WTC11 (cell line): ENCODE data around the gene SHROOM3. TPM values are rescaled to one million over a fixed set of nuclear protein-coding genes. Genes with fewer than 3 reads are reported as not detected.
A peak's percentile ranks its signal among the peaks of the same experiment; 100 is the strongest.

Source experiments
- ATAC-seq: fragments of 200-7000 bp; cut with Tn5 transposase; 2 replicates; pipeline ENCODE4 v1.10.0; 2021; ENCODE audit warnings: mild to moderate bottlenecking, moderate library complexity
- CTCF ChIA-PET: fragments of 300-600 bp; sonication (Branson Sonifier 250); formaldehyde crosslinking; loops from one replicate; lab custom pipeline; 2021; ENCODE audit warnings: antibody characterized with exemption; lab: Charles Lee
- POLR2A ChIA-PET: fragments of 350-600 bp; sonication (Branson Sonifier 250); formaldehyde crosslinking; loops from one replicate; lab custom pipeline; 2021; ENCODE audit warnings: antibody characterized with exemption; lab: Charles Lee
- DNase-seq: peaks from one replicate; pipeline ENCODE4 v3.0.0; 2021; ENCODE audit warnings: low spot score
- H3K27ac Mint-ChIP-seq: 2 replicates; pipeline ENCODE4 v1.8.0; 2021; ENCODE audit warnings: mixed read lengths
- H3K27me3 Mint-ChIP-seq: 2 replicates; pipeline ENCODE4 v1.8.0; 2021; ENCODE audit warnings: low read depth, mild to moderate bottlenecking, moderate library complexity, mixed read lengths
- H3K36me3 Mint-ChIP-seq: 2 replicates; pipeline ENCODE4 v1.8.0; 2021; ENCODE audit warnings: mixed read lengths
- H3K4me1 Mint-ChIP-seq: 2 replicates; pipeline ENCODE4 v1.8.0; 2022; ENCODE audit warnings: mixed read lengths
- H3K4me3 Mint-ChIP-seq: 2 replicates; pipeline ENCODE4 v1.8.0; 2021; ENCODE audit warnings: mild to moderate bottlenecking, moderate library complexity, mixed read lengths
- H3K9me3 Mint-ChIP-seq: 2 replicates; pipeline ENCODE4 v1.8.0; 2021; ENCODE audit warnings: mixed read lengths
- ATF1 ChIP-seq: sonication (generic); formaldehyde crosslinking; IDR thresholded peaks from 2 replicates; pipeline ENCODE4 v1.8.1; 2023; ENCODE audit warnings: mild to moderate bottlenecking, moderate library complexity, missing genetic modification reagents
- ATF6 ChIP-seq: sonication (generic); formaldehyde crosslinking; IDR thresholded peaks from 2 replicates; pipeline ENCODE4 v1.8.1; 2023; ENCODE audit warnings: mild to moderate bottlenecking, missing genetic modification reagents
- CREB1 ChIP-seq: sonication (generic); formaldehyde crosslinking; IDR thresholded peaks from 2 replicates; pipeline ENCODE4 v1.8.0; 2023; ENCODE audit warnings: mild to moderate bottlenecking, missing genetic modification reagents
- CREM ChIP-seq: sonication (generic); formaldehyde crosslinking; IDR thresholded peaks from 2 replicates; pipeline ENCODE4 v1.8.1; 2022; ENCODE audit warnings: mild to moderate bottlenecking, missing genetic modification reagents, moderate library complexity
- E2F5 ChIP-seq: sonication (generic); formaldehyde crosslinking; IDR thresholded peaks from 2 replicates; pipeline ENCODE4 v1.8.1; 2022; ENCODE audit warnings: mild to moderate bottlenecking, moderate library complexity, missing genetic modification reagents
- ETV6 ChIP-seq: sonication (generic); formaldehyde crosslinking; IDR thresholded peaks from 2 replicates; pipeline ENCODE4 v1.8.1; 2022; ENCODE audit warnings: mild to moderate bottlenecking, missing genetic modification reagents
- FOXK1 ChIP-seq: sonication (generic); formaldehyde crosslinking; IDR thresholded peaks from 2 replicates; pipeline ENCODE4 v1.8.0; 2022; ENCODE audit warnings: mild to moderate bottlenecking, moderate library complexity, missing genetic modification reagents
- FOXP4 ChIP-seq: sonication (generic); formaldehyde crosslinking; IDR thresholded peaks from 2 replicates; pipeline ENCODE4 v1.8.0; 2022; ENCODE audit warnings: mild to moderate bottlenecking, missing genetic modification reagents
- HMGA2 ChIP-seq: fragments of 250-450 bp; sonication (Bioruptor Pico); IDR thresholded peaks from 2 replicates; pipeline ENCODE4 v1.4.0; 2021; ENCODE audit warnings: mild to moderate bottlenecking, moderate library complexity
- IRF1 ChIP-seq: sonication (generic); formaldehyde crosslinking; IDR thresholded peaks from 2 replicates; pipeline ENCODE4 v1.8.0; 2023; ENCODE audit warnings: missing genetic modification reagents
- MAX ChIP-seq: sonication (generic); formaldehyde crosslinking; IDR thresholded peaks from 2 replicates; pipeline ENCODE4 v1.8.0; 2022; ENCODE audit warnings: mild to moderate bottlenecking, missing genetic modification reagents
- MXD4 ChIP-seq: fragments of 250-450 bp; sonication (Bioruptor Pico); IDR thresholded peaks from 2 replicates; pipeline ENCODE4 v1.8.0; 2021; ENCODE audit warnings: mild to moderate bottlenecking, moderate library complexity, borderline replicate concordance
- NFE2L1 ChIP-seq: sonication (generic); formaldehyde crosslinking; IDR thresholded peaks from 2 replicates; pipeline ENCODE4 v1.8.1; 2023; ENCODE audit warnings: missing genetic modification reagents
- NR1H2 ChIP-seq: sonication (generic); formaldehyde crosslinking; IDR thresholded peaks from 2 replicates; pipeline ENCODE4 v1.9.0; 2021; ENCODE audit warnings: mild to moderate bottlenecking, moderate library complexity, missing genetic modification reagents
- NR2C2 ChIP-seq: sonication (generic); formaldehyde crosslinking; IDR thresholded peaks from 2 replicates; pipeline ENCODE4 v1.8.0; 2022; ENCODE audit warnings: mild to moderate bottlenecking, missing genetic modification reagents
- NR3C1 ChIP-seq: sonication (generic); formaldehyde crosslinking; conservative IDR thresholded peaks from 2 replicates; pipeline ENCODE4 v1.8.1; 2023; ENCODE audit warnings: low read depth, mild to moderate bottlenecking, missing genetic modification reagents
- PRRX2 ChIP-seq: fragments of 250-450 bp; sonication (Bioruptor Pico); IDR thresholded peaks from 2 replicates; pipeline ENCODE4 v1.8.0; 2021; ENCODE audit warnings: mild to moderate bottlenecking
- RELA ChIP-seq: sonication (generic); formaldehyde crosslinking; IDR thresholded peaks from 2 replicates; pipeline ENCODE4 v1.8.1; 2022; ENCODE audit warnings: missing genetic modification reagents, mild to moderate bottlenecking, borderline replicate concordance
- SMAD3 ChIP-seq: sonication (generic); formaldehyde crosslinking; IDR thresholded peaks from 2 replicates; pipeline ENCODE4 v1.8.0; 2022; ENCODE audit warnings: missing genetic modification reagents, mild to moderate bottlenecking, borderline replicate concordance
- SP1 ChIP-seq: sonication (generic); formaldehyde crosslinking; conservative IDR thresholded peaks from 2 replicates; pipeline ENCODE4 v1.8.1; 2022; ENCODE audit warnings: missing genetic modification reagents
- TEAD1 ChIP-seq: sonication (generic); formaldehyde crosslinking; IDR thresholded peaks from 2 replicates; pipeline ENCODE4 v1.8.0; 2022; ENCODE audit warnings: mild to moderate bottlenecking, missing genetic modification reagents
- TEAD4 ChIP-seq: sonication (generic); formaldehyde crosslinking; IDR thresholded peaks from 2 replicates; pipeline ENCODE4 v1.8.0; 2022; ENCODE audit warnings: mild to moderate bottlenecking, missing genetic modification reagents
- USF2 ChIP-seq: sonication (generic); formaldehyde crosslinking; IDR thresholded peaks from 2 replicates; pipeline ENCODE4 v1.8.1; 2023; ENCODE audit warnings: mild to moderate bottlenecking, missing genetic modification reagents, moderate library complexity
- ZNF263 ChIP-seq: sonication (generic); formaldehyde crosslinking; IDR thresholded peaks from 2 replicates; pipeline ENCODE4 v1.8.1; 2022; ENCODE audit warnings: low read depth, mild to moderate bottlenecking, moderate library complexity, missing genetic modification reagents
- ZNF423 ChIP-seq: fragments of 250-450 bp; sonication (Bioruptor Pico); IDR thresholded peaks from 2 replicates; pipeline ENCODE4 v2.1.2; 2022; ENCODE audit warnings: mild to moderate bottlenecking, moderate library complexity
- total RNA-seq: library from RNA; stranded (reverse); gene quantifications from 3 replicates; pipeline ENCODE4 v1.2.3, GENCODE V29; 2021

SHROOM3 gene
- total RNA-seq, 1 experiment from 2014 or later = 71.9 TPM

GRCh38 chr4:76733068-76733771 is 298.2 kb downstream of the SHROOM3 start:
- CTCF ChIA-PET = interaction anchor here (0.6 to 2.6 kb wide), 11 partner anchors 12 to 470 kb away, joined by 3 to 10 read pairs (median 4); partner anchors contain the start of gene SHROOM3
- POLR2A ChIA-PET = interaction anchor here (0.8 to 1.1 kb wide), 2 partner anchors 44 to 216 kb away, joined by 4 read pairs; no protein-coding TSS in a partner anchor
- Mint-ChIP-seq H3K27me3 (no peaks in the 10 kb centered on the region), H3K4me1 (peaks cover 52% of the 10 kb centered on the region), H3K27ac (peak overlapping the region; percentile 87)
- DNase-seq (peak; percentile 68), ATAC-seq (peak; percentile 87)
- TF ChIP-seq RELA (CRISPR knock-in tag) (no peak), PRRX2 (no peak), ETV6 (CRISPR knock-in tag) (peak; percentile 81), ZNF423 (CRISPR knock-in tag) (peak; percentile 91), NFE2L1 (no peak), TEAD1 (CRISPR knock-in tag) (peak; percentile 73; the same call in 1 of the 2 replicates), MXD4 (no peak), SP1 (CRISPR knock-in tag) (peak; percentile 58; the same call in 1 of the 2 replicates), CREB1 (CRISPR knock-in tag) (no peak), MAX (peak; percentile 26; the same call in 1 of the 2 replicates), FOXP4 (CRISPR knock-in tag) (peak; percentile 50; the same call in 1 of the 2 replicates), FOXK1 (CRISPR knock-in tag) (0 out of 2 replicates have a peak, but pooled peaks have one; percentile 13), ZNF263 (CRISPR knock-in tag) (no peak), ATF1 (CRISPR knock-in tag) (no peak), USF2 (CRISPR knock-in tag) (no peak), IRF1 (CRISPR knock-in tag) (no peak)
- TF ChIP-seq, all 79 proteins: peak for 7
- no peaks in the 10 kb centered on the region for H3K9me3 Mint-ChIP-seq
- no peak overlapping the region for H3K4me3 Mint-ChIP-seq
- H3K36me3 Mint-ChIP-seq = peaks cover 25% of the 10 kb centered on the region

GRCh38 chr4:76736414-76736813 is 301.4 kb downstream of the SHROOM3 start:
- CTCF ChIA-PET = no interaction called here
- no peak for TF ChIP-seq NR2C2 (CRISPR knock-in tag)
- TF ChIP-seq E2F5 (CRISPR knock-in tag) = no peak
- no peak for TF ChIP-seq ATF6 (CRISPR knock-in tag)
- TF ChIP-seq TEAD4 = no peak
- TF ChIP-seq NFE2L1 = no peak
- TF ChIP-seq NR3C1 = no peak
- TF ChIP-seq SMAD3 = no peak
- no peak for TF ChIP-seq HMGA2 (CRISPR knock-in tag)
- no peak for TF ChIP-seq CREM (CRISPR knock-in tag)
- no peak for TF ChIP-seq MAX
- no peak for TF ChIP-seq NR1H2 (CRISPR knock-in tag)
- TF ChIP-seq, all 79 proteins: peak for 0
- no peaks in the 10 kb centered on the region for H3K9me3 Mint-ChIP-seq
- H3K4me1 Mint-ChIP-seq = peaks cover 22% of the 10 kb centered on the region
- no peak overlapping the region for H3K4me3 Mint-ChIP-seq
- POLR2A ChIA-PET = no interaction called here
- H3K36me3 Mint-ChIP-seq = peaks cover 34% of the 10 kb centered on the region
- no peaks in the 10 kb centered on the region for H3K27me3 Mint-ChIP-seq
- H3K27ac Mint-ChIP-seq = no peak overlapping the region
- DNase-seq = no peak
- no peak for ATAC-seq
